ENCODE results near the gene AUH. TPM values are rescaled to one million over a fixed set of nuclear protein-coding genes. Genes with fewer than 3 reads are reported as not detected.

Gene AUH
- total and polyA plus RNA-seq, 2 donors from 2014 or later = 31.6 to 63.5 TPM

DNA sequence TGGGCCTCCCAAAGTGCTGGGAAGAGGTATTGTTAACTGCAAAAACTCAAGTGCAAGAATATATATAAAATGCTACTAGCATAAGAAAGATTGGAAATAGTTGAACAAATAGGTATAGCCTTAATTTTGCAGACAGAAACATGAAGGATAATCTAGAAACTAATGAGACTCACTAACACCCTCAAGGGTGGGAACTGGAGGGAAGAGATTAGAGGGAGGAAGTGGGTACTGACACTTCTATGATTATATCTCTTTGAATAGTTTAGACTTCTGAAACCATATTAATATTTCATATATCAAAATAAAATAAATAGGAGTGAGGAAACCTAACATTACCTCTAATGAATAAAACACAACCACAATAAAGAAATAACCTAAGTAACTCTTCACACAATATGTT, 23.0 kb downstream of the AUH start:
- no peak for FAIRE-seq
- intact Hi-C loops (cut with DNase I) = no loop called here
- H3K36me3 ChIP-seq (ENCODE audit: control insufficient read depth in 2 of 3, insufficient read depth in 3 of 3, low read length in 3 of 3) = peaks cover 9 to 13% (median 11%) of the 10 kb centered on the region in 3 donors
- no peak overlapping the region for H3K4me3 ChIP-seq (ENCODE audit: low read length in 3 of 3)
- no peak overlapping the region for H3K27ac ChIP-seq (ENCODE audit: low read depth in 2 of 2, low read length in 2 of 2)
- H3K9me3 ChIP-seq (ENCODE audit: control insufficient read depth in 2 of 3, insufficient read depth in 1 of 3, low read length in 3 of 3) = no peaks in the 10 kb centered on the region
- TF ChIP-seq CTCF (IDR thresholded peaks at IDR 0.05; ENCODE audit: borderline replicate concordance, extremely low read depth, insufficient read depth) = no peak
- H3K4me1 ChIP-seq (ENCODE audit: control insufficient read depth in 2 of 3, insufficient read depth in 2 of 3, low read depth in 1 of 3, low read length in 3 of 3) = no peaks in the 10 kb centered on the region
- no peak overlapping the region for H3K9ac ChIP-seq (ENCODE audit: low read length in 3 of 3)
- no peak for DNase-seq
- no peaks in the 10 kb centered on the region for H3K27me3 ChIP-seq (ENCODE audit: control insufficient read depth, insufficient read depth, low read length)

DNA sequence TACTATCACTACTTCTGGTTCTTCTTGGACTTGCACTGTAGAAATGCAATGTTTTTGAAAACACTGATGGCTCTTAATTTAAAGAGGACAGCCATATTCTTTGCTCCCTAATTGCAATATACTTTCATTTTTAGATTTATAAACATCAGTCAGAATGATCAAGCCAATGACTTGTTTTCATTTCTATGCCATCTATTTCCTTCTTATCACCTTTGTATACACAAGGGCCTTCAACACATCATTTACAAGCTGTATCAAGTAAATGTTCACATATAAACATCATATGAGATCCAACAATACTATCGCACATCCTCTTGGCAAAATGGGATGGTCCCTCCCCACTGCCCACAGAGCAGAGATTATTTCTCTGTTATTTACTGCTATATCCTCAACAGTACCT, 24.9 kb downstream of the AUH start:
- H3K9ac ChIP-seq (ENCODE audit: low read length in 3 of 3) = no peak overlapping the region
- TF ChIP-seq CTCF (IDR thresholded peaks at IDR 0.05; ENCODE audit: borderline replicate concordance, extremely low read depth, insufficient read depth) = no peak
- H3K4me3 ChIP-seq (ENCODE audit: low read length in 3 of 3) = no peak overlapping the region
- no peaks in the 10 kb centered on the region for H3K4me1 ChIP-seq (ENCODE audit: control insufficient read depth in 2 of 3, insufficient read depth in 2 of 3, low read depth in 1 of 3, low read length in 3 of 3)
- no peak for FAIRE-seq
- DNase-seq = no peak
- H3K27ac ChIP-seq (ENCODE audit: low read depth in 2 of 2, low read length in 2 of 2) = no peak overlapping the region
- no peaks in the 10 kb centered on the region for H3K27me3 ChIP-seq (ENCODE audit: control insufficient read depth, insufficient read depth, low read length)
- no peaks in the 10 kb centered on the region for H3K9me3 ChIP-seq (ENCODE audit: control insufficient read depth in 2 of 3, insufficient read depth in 1 of 3, low read length in 3 of 3)
- peaks cover 1 to 7% (median 6%) of the 10 kb centered on the region in 3 donors for H3K36me3 ChIP-seq (ENCODE audit: control insufficient read depth in 2 of 3, insufficient read depth in 3 of 3, low read length in 3 of 3)
- intact Hi-C loops (cut with DNase I) = no loop called here

- H3K27ac ChIP-seq (ENCODE audit: low read depth in 2 of 2, low read length in 2 of 2) = no peak overlapping the region
- no peak overlapping the region for H3K4me3 ChIP-seq (ENCODE audit: low read length in 3 of 3)
- H3K9ac ChIP-seq (ENCODE audit: low read length in 3 of 3) = no peak overlapping the region
- DNase-seq (no peak), FAIRE-seq (no peak)
- intact Hi-C loops (cut with DNase I) = no loop called here
- TF ChIP-seq CTCF (IDR thresholded peaks at IDR 0.05; ENCODE audit: borderline replicate concordance, extremely low read depth, insufficient read depth) = no peak
- no peaks in the 10 kb centered on the region for H3K27me3 ChIP-seq (ENCODE audit: control insufficient read depth, insufficient read depth, low read length)
- no peaks in the 10 kb centered on the region for H3K4me1 ChIP-seq (ENCODE audit: control insufficient read depth in 2 of 3, insufficient read depth in 2 of 3, low read depth in 1 of 3, low read length in 3 of 3)
- no peaks in the 10 kb centered on the region for H3K36me3 ChIP-seq (ENCODE audit: control insufficient read depth in 2 of 3, insufficient read depth in 3 of 3, low read length in 3 of 3)
- no peaks in the 10 kb centered on the region for H3K9me3 ChIP-seq (ENCODE audit: control insufficient read depth in 2 of 3, insufficient read depth in 1 of 3, low read length in 3 of 3)
Measured at GRCh38 chr9:91334053-91334452, 27.7 kb downstream of the AUH start.

DNA sequence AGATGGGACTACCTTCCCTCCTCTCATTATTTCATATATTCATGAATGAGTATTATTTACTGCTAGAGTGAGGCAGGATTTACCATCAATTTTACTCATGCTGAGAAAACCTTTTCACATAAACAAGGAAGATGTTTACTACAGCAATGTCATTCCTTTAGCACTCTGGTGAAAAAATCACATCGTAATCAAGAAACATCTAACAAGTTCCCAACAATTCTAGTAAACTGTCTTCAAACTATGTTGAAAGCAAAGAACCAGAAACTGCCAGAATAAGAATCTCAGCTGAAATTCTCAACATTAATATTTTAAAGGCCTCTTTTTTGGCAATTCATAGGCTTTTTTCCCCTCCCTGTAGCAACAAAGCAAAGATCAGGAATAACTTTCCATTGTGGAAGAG, 28.2 kb downstream of the AUH start:
- no peak for FAIRE-seq

More for the DNA sequence above, 28.2 kb downstream of the AUH start:
- no peaks in the 10 kb centered on the region for H3K36me3 ChIP-seq (ENCODE audit: control insufficient read depth in 2 of 3, insufficient read depth in 3 of 3, low read length in 3 of 3)
- no peak overlapping the region for H3K27ac ChIP-seq (ENCODE audit: low read depth in 2 of 2, low read length in 2 of 2)
- no peak overlapping the region for H3K9ac ChIP-seq (ENCODE audit: low read length in 3 of 3)
- H3K4me3 ChIP-seq (ENCODE audit: low read length in 3 of 3) = no peak overlapping the region
- intact Hi-C loops (cut with DNase I) = no loop called here
- DNase-seq = no peak
- no peaks in the 10 kb centered on the region for H3K4me1 ChIP-seq (ENCODE audit: control insufficient read depth in 2 of 3, insufficient read depth in 2 of 3, low read depth in 1 of 3, low read length in 3 of 3)
- TF ChIP-seq CTCF (IDR thresholded peaks at IDR 0.05; ENCODE audit: borderline replicate concordance, extremely low read depth, insufficient read depth) = no peak
- H3K27me3 ChIP-seq (ENCODE audit: control insufficient read depth, insufficient read depth, low read length) = no peaks in the 10 kb centered on the region
- H3K9me3 ChIP-seq (ENCODE audit: control insufficient read depth in 2 of 3, insufficient read depth in 1 of 3, low read length in 3 of 3) = no peaks in the 10 kb centered on the region

Measured in kidney (tissue), 14 donors.